Measurements from ENCODE around the gene SFT2D3. TPM values are rescaled to one million over a fixed set of nuclear protein-coding genes. Genes with fewer than 3 reads are reported as not detected.
A peak's percentile ranks its signal among the peaks of the same experiment; 100 is the strongest.

The SFT2D3 gene
- total RNA-seq, 4 donors from 2014 or later = 6.8 to 13.7 (median 8.3) TPM

- peaks cover 0 to 11% (median 8%) of the 10 kb centered on the region in 4 donors for H3K4me1 ChIP-seq
- intact Hi-C loops (cut with DNase I; ENCODE audit: low total_unique reads) = no loop called here
- no peaks in the 10 kb centered on the region for H3K36me3 ChIP-seq
- H3K27me3 ChIP-seq = no peaks in the 10 kb centered on the region
- H3K4me3 ChIP-seq = peak overlapping the region in 3 of 4 donors; percentile 8 to 31 (median 27)
- no peak for TF ChIP-seq EP300 (IDR thresholded peaks at IDR 0.05; ENCODE audit: low read depth)
- no peak for TF ChIP-seq POLR2A (IDR thresholded peaks at IDR 0.05)
- peak; percentile 35 to 55 (median 45) for TF ChIP-seq CTCF (IDR thresholded peaks at IDR 0.05)
- peak overlapping the region; percentile 10 to 74 (median 50) for H3K27ac ChIP-seq
- 49 to 64% methylated on average over 5 to 52 of the region's 52 CpGs for WGBS, 2 donors (ENCODE audit: low coverage in 1 of 2)
- peaks cover 0 to 5% of the 10 kb centered on the region in 2 donors for H3K9me3 ChIP-seq
- in situ Hi-C loops (cut with MboI; ENCODE audit: low pct_ligation_motif_present in 1 of 4, low pct_unique_long_range_greater_than_20kb in 1 of 4, low sequenced_read_pairs in 3 of 4) = no loop called here
- peak; percentile 58 for DNase-seq
Measured at GRCh38 chr2:127695491-127696472, 5.5 kb upstream of the SFT2D3 start.

GRCh38 chr2:127697482-127698180, 3.7 kb upstream of the SFT2D3 start:
- no peaks in the 10 kb centered on the region for H3K36me3 ChIP-seq
- no peaks in the 10 kb centered on the region for H3K27me3 ChIP-seq
- no peak overlapping the region for H3K27ac ChIP-seq
- peaks cover 2 to 19% (median 15%) of the 10 kb centered on the region in 4 donors for H3K4me1 ChIP-seq
- TF ChIP-seq CTCF (IDR thresholded peaks at IDR 0.05) (no peak), POLR2A (IDR thresholded peaks at IDR 0.05) (no peak), EP300 (IDR thresholded peaks at IDR 0.05; ENCODE audit: low read depth) (no peak), POLR2AphosphoS5 (IDR thresholded peaks at IDR 0.05) (no peak)
- H3K4me3 ChIP-seq = no peak overlapping the region
- intact Hi-C loops (cut with DNase I; ENCODE audit: low total_unique reads) = no loop called here
- no peaks in the 10 kb centered on the region for H3K9me3 ChIP-seq
- no peak for DNase-seq
- in situ Hi-C loops (cut with MboI; ENCODE audit: low pct_ligation_motif_present in 1 of 4, low pct_unique_long_range_greater_than_20kb in 1 of 4, low sequenced_read_pairs in 3 of 4) = no loop called here
- 93 to 96% methylated on average over 12 to 21 of the region's 21 CpGs for WGBS, 2 donors (ENCODE audit: low coverage in 1 of 2)

GRCh38 chr2:127698553-127699355, 2.5 kb upstream of the SFT2D3 start:
- DNase-seq = no peak
- no peaks in the 10 kb centered on the region for H3K9me3 ChIP-seq
- H3K27me3 ChIP-seq = no peaks in the 10 kb centered on the region
- H3K36me3 ChIP-seq = no peaks in the 10 kb centered on the region
- 89 to 93% methylated on average over 11 to 27 of the region's 27 CpGs for WGBS, 2 donors (ENCODE audit: low coverage in 1 of 2)
- TF ChIP-seq CTCF (IDR thresholded peaks at IDR 0.05) = no peak
- peaks cover 11 to 28% (median 26%) of the 10 kb centered on the region in 4 donors for H3K4me1 ChIP-seq
- H3K4me3 ChIP-seq = no peak overlapping the region
- in situ Hi-C loops (cut with MboI; ENCODE audit: low pct_ligation_motif_present in 1 of 4, low pct_unique_long_range_greater_than_20kb in 1 of 4, low sequenced_read_pairs in 3 of 4) (no loop called here), intact Hi-C loops (cut with DNase I; ENCODE audit: low total_unique reads) (no loop called here)
- no peak overlapping the region for H3K27ac ChIP-seq

Data from transverse colon (tissue), 4 donors.